Measurements from ENCODE around the gene MOCOS.

The MOCOS gene

GRCh38 chr18:36152781-36153180, 34.5 kb upstream of the MOCOS start:
- no peak overlapping the region for H3K4me3 ChIP-seq (ENCODE audit: low read length)
- no peak for DNase-seq (ENCODE audit: low read depth)
- TF ChIP-seq, protein P1, sequence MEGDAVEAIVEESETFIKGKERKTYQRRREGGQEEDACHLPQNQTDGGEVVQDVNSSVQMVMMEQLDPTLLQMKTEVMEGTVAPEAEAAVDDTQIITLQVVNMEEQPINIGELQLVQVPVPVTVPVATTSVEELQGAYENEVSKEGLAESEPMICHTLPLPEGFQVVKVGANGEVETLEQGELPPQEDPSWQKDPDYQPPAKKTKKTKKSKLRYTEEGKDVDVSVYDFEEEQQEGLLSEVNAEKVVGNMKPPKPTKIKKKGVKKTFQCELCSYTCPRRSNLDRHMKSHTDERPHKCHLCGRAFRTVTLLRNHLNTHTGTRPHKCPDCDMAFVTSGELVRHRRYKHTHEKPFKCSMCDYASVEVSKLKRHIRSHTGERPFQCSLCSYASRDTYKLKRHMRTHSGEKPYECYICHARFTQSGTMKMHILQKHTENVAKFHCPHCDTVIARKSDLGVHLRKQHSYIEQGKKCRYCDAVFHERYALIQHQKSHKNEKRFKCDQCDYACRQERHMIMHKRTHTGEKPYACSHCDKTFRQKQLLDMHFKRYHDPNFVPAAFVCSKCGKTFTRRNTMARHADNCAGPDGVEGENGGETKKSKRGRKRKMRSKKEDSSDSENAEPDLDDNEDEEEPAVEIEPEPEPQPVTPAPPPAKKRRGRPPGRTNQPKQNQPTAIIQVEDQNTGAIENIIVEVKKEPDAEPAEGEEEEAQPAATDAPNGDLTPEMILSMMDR (IDR thresholded peaks at IDR 0.05; ENCODE audit: insufficient read depth, low read depth, low read length, missing control alignments): no peak

DNA sequence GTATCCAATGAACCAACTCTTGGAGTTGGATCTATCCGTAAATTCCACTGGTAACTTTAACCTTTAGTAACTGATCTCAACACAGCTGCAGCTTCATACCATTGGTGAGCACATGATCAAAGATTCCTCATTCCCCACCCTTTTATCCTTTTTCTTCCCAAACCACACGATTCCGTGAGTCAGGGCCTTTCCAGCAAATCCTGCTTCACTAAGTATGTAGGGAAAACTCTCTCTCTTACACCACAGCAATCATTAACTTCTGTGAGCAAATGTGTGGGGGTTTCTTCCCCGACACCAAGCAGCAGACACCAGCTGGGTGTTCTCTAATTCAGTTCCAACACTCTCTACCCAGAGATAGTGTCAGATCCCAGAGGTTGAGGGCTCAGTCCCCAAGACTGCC, 34.1 kb upstream of the MOCOS start:
- no peak for DNase-seq (ENCODE audit: low read depth)
- TF ChIP-seq, protein P1 (IDR thresholded peaks at IDR 0.05; ENCODE audit: insufficient read depth, low read depth, low read length, missing control alignments): no peak
- H3K4me3 ChIP-seq (ENCODE audit: low read length): no peak overlapping the region

DNA sequence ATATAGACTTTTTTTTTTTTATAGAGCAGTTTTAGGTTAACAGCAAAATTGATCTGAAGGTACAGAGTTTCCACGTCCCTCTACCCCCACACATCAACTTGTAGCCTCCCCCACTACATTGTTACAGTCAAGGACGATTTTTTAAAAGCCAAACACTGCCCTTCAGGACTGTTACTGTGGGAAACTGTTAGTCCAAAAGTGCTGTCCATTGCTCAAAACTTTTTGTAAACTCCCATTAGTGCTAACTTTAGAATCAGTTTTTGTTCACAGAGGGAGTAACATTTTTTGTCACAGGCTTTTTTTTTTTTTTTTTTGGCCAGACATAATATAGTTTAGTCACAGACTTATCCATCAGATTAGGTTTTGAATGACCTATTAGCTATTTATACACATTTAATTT, 33.5 kb upstream of the MOCOS start:
- no peak overlapping the region for H3K4me3 ChIP-seq (ENCODE audit: low read length)
- TF ChIP-seq, protein P1 (IDR thresholded peaks at IDR 0.05; ENCODE audit: insufficient read depth, low read depth, low read length, missing control alignments): no peak
- DNase-seq (ENCODE audit: low read depth): no peak

DNA sequence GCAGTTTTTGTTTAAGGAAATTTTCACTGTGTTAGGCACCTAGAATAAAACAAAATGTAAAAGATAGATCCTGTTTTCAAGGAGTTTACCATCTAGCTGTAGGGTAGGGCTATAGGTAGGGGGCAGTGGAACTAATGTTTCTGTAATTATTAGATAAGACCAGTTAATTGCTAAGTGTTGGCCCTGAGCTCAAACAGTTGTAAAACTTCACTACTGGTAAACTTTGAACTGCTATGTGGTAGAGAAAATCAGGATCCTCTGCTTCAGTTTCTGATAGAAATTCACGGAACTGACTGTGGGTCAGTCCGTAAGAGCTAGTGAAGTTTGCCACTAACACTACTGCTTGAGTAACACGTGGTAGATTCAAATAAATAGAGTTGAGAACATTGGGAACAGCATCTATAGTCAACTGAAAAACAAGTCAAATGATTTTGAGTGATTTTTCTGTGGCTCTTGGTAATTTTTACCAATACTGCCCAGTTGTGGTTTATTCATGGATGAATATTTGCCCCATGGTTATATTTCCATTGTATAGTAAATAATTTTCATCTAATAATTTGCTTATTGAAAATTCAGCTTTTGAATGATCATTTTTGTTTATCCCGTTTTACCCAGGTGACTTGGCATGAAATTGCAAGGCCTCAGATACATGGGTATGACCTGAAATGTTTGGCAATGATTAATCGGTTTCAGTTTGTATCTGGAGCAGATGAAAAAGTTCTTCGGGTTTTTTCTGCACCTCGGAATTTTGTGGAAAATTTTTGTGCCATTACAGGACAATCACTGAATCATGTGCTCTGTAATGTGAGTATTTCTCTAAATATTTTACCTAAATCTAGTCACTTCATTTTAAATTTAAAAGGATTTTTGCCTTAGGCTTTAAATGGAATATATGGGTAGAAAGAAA, 31.2 kb upstream of the MOCOS start:
- DNase-seq (ENCODE audit: low read depth): no peak
- TF ChIP-seq, protein P1 (IDR thresholded peaks at IDR 0.05; ENCODE audit: insufficient read depth, low read depth, low read length, missing control alignments): no peak
- no peak overlapping the region for H3K4me3 ChIP-seq (ENCODE audit: low read length)

DNA sequence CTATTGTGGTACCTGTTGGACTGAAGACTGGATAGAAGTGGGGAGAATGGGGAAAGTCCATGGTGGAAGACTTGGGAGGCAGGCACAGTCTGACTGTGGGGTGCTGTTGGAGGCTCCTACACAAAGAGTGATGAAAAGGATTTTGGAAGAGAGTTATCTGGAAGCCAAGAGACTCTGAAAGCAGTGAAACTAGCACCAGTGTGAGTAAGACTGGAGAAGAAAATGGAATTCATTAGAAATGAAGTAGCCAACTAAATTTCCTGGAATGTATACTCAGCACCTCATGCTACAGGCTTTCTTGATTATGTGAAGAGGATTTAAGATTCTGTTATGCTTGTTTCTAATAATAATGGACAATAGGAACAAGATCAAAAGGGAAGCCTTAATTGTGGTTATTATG, 29.9 kb upstream of the MOCOS start:
- TF ChIP-seq, protein P1 (IDR thresholded peaks at IDR 0.05; ENCODE audit: insufficient read depth, low read depth, low read length, missing control alignments): no peak
- no peak for DNase-seq (ENCODE audit: low read depth)

DNA sequence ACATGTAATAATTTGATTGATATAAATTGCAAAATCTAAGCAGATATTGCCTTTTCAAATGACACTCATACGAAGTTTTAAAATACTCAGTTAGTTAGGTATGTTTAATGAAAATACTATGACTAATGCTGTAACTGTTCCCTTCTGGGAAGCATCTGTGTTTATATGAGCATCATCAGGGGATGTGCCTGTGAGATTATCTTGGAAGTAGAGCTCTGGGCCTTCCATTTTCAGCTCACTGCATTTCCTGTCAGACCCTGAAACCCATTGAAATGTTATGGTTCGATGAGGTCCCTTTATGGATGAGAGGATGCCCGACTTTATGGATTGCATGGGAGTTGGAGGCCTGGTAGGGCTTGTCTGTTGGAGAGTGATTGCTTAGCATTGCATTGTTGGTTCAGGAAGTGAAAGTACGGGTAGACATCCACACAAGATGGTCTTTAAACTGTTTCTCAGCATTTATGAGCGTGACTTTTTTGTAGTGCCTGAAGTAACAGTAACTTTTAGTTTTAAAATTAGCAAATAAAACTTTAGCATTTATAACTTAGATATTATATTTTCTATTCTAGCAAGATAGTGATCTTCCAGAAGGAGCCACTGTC, 28.9 kb upstream of the MOCOS start:
- TF ChIP-seq, protein P1 (IDR thresholded peaks at IDR 0.05; ENCODE audit: insufficient read depth, low read depth, low read length, missing control alignments): no peak
- DNase-seq (ENCODE audit: low read depth): peak; percentile 10
- no peak overlapping the region for H3K4me3 ChIP-seq (ENCODE audit: low read length)

More for the DNA sequence above, 29.9 kb upstream of the MOCOS start:
- no peak overlapping the region for H3K4me3 ChIP-seq (ENCODE audit: low read length)
